ENCODE results near the gene COL7A1.
A peak's percentile ranks its signal among the peaks of the same experiment; 100 is the strongest.

COL7A1 gene

DNA sequence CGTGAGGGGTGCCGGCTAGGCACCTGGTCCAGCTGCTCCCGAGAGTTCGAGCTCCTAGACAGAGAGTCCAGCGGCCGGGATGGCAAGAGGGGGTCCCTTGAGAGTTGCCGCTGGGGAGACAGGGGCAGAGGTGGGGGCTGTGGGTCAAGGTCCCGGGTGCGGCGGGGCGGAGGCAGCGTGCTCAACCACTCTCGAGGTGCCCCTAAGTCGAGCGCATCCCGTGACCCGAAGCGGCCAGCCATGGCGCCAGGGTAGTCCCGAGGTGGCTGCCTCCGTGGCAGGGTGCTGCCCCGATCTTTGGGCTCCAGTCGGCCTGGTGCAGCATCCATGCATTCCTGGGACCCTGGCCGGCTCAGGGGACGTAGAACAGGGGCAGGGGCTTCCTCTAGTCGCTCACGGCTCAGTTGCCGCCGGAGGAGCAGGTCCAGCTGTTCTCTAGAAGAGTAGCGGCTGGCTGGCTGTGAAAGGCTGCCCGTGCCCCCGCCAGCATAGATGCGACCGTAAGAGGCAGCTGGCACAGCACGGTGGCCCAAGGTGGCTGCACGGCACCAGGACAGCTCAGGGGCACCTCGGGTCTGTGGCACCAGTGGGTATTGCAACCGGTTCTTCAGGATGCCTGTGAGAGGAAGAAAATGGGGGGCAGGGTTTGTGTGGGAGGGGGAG lies 44.9 kb upstream of the COL7A1 start:
- DNase-seq (no peak), ATAC-seq (ENCODE audit: insufficient read depth, low read depth) (no peak)
- H3K79me2 ChIP-seq (ENCODE audit: insufficient read depth, low read length): no peaks in the 10 kb centered on the region
- H2AFZ ChIP-seq (ENCODE audit: low read depth, low read length): no peak overlapping the region
- no peak overlapping the region for H3K9ac ChIP-seq (ENCODE audit: low read depth, low read length)
- H3K9me3 ChIP-seq (ENCODE audit: insufficient read depth, low read length, severe bottlenecking): no peaks in the 10 kb centered on the region
- no peaks in the 10 kb centered on the region for H4K20me1 ChIP-seq (ENCODE audit: insufficient read depth, low read length)
- H3K4me2 ChIP-seq (ENCODE audit: insufficient read depth, low read length): no peak overlapping the region
- TF ChIP-seq, protein P1, sequence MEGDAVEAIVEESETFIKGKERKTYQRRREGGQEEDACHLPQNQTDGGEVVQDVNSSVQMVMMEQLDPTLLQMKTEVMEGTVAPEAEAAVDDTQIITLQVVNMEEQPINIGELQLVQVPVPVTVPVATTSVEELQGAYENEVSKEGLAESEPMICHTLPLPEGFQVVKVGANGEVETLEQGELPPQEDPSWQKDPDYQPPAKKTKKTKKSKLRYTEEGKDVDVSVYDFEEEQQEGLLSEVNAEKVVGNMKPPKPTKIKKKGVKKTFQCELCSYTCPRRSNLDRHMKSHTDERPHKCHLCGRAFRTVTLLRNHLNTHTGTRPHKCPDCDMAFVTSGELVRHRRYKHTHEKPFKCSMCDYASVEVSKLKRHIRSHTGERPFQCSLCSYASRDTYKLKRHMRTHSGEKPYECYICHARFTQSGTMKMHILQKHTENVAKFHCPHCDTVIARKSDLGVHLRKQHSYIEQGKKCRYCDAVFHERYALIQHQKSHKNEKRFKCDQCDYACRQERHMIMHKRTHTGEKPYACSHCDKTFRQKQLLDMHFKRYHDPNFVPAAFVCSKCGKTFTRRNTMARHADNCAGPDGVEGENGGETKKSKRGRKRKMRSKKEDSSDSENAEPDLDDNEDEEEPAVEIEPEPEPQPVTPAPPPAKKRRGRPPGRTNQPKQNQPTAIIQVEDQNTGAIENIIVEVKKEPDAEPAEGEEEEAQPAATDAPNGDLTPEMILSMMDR (IDR thresholded peaks at IDR 0.05; ENCODE audit: borderline replicate concordance, extremely low read depth, low read length, poor library complexity, severe bottlenecking): no peak
- no peak for TF ChIP-seq EZH2 (IDR thresholded peaks at IDR 0.05; ENCODE audit: borderline replicate concordance, low read depth, low read length, severe bottlenecking)
- no peak overlapping the region for H3K27ac ChIP-seq (ENCODE audit: low read length)
- H3K4me1 ChIP-seq (ENCODE audit: insufficient read depth, low read length): peaks cover 11% of the 10 kb centered on the region
- no peaks in the 10 kb centered on the region for H3K27me3 ChIP-seq (ENCODE audit: insufficient read depth, low read length, poor library complexity)
- no peak overlapping the region for H3K4me3 ChIP-seq (ENCODE audit: low read depth in 1 of 2, low read length in 2 of 2)
- H3K36me3 ChIP-seq (ENCODE audit: insufficient read depth, low read length): 0 out of 2 replicates have a peak, but pooled peaks cover 2% of the 10 kb centered on the region

DNA sequence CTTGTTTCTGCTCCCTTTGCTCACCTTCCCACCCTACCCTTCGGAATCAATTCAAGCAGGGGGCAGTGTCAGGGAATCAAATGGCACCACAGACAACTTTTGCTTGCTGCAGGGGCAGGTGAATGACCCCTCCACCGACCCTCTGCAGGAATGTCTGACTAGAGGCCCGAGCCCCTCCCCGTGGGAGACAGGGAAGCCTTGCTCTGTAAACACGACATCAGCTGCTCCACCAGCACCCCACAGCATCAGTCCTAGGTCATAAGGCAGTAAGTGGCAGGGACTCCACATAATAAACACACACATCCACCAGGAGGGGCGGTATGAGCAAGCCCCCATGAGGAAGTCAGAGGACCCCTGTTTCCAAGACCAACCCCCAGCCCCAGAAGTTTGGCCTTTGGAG lies 42.2 kb upstream of the COL7A1 start:
- H2AFZ ChIP-seq (ENCODE audit: low read depth, low read length): no peak overlapping the region
- H3K9ac ChIP-seq (ENCODE audit: low read depth, low read length): no peak overlapping the region
- peaks cover 17% of the 10 kb centered on the region for H3K36me3 ChIP-seq (ENCODE audit: insufficient read depth, low read length)
- ATAC-seq (ENCODE audit: insufficient read depth, low read depth): no peak
- H3K27ac ChIP-seq (ENCODE audit: low read length): no peak overlapping the region
- H4K20me1 ChIP-seq (ENCODE audit: insufficient read depth, low read length): peaks cover 13% of the 10 kb centered on the region; the same call in 1 of the 2 replicates
- peaks cover 9% of the 10 kb centered on the region; the same call in 1 of the 2 replicates for H3K79me2 ChIP-seq (ENCODE audit: insufficient read depth, low read length)
- H3K4me3 ChIP-seq (ENCODE audit: low read depth in 1 of 2, low read length in 2 of 2): no peak overlapping the region
- TF ChIP-seq, protein P1 (IDR thresholded peaks at IDR 0.05; ENCODE audit: borderline replicate concordance, extremely low read depth, low read length, poor library complexity, severe bottlenecking): no peak
- no peak for TF ChIP-seq EZH2 (IDR thresholded peaks at IDR 0.05; ENCODE audit: borderline replicate concordance, low read depth, low read length, severe bottlenecking)
- H3K4me1 ChIP-seq (ENCODE audit: insufficient read depth, low read length): peaks cover 27% of the 10 kb centered on the region
- DNase-seq: no peak
- no peaks in the 10 kb centered on the region for H3K27me3 ChIP-seq (ENCODE audit: insufficient read depth, low read length, poor library complexity)
- H3K9me3 ChIP-seq (ENCODE audit: insufficient read depth, low read length, severe bottlenecking): no peaks in the 10 kb centered on the region
- H3K4me2 ChIP-seq (ENCODE audit: insufficient read depth, low read length): no peak overlapping the region

DNA sequence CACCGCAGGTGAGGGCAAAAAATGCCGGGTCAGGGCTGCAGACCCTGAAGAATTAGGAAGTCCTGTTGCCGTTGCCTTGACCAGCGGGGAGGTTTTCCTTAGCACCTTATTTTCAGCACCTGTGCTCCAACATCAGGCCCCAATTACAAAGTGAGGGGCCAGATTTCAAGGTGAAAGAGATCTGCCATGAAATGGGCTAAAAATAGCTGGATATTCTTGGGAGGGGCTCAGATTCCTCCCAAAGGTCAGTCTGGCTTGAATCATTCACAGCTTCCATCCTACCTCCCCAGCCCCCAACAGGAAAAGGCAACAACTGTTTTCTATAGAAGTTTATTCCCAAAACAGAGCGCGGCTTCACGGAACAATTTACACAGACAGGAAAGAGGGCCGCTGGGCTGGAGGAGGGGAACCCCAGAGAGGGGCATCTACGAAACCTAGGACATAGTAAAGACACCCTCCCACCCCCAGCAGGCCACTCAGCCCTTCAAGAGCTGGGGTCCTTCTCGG lies 41.1 kb upstream of the COL7A1 start:
- Histone ChIP-seq H3K79me2 (ENCODE audit: insufficient read depth, low read length) (peaks cover 9% of the 10 kb centered on the region; the same call in 1 of the 2 replicates), H3K4me1 (ENCODE audit: insufficient read depth, low read length) (peaks cover 27% of the 10 kb centered on the region), H3K9ac (ENCODE audit: low read depth, low read length) (peak overlapping the region; percentile 72), H3K27ac (ENCODE audit: low read length) (peak overlapping the region; percentile 83), H4K20me1 (ENCODE audit: insufficient read depth, low read length) (peaks cover 16% of the 10 kb centered on the region; the same call in 1 of the 2 replicates), H2AFZ (ENCODE audit: low read depth, low read length) (peak overlapping the region; percentile 95), H3K4me3 (ENCODE audit: low read depth in 1 of 2, low read length in 2 of 2) (peak overlapping the region; percentile 62 to 92), H3K27me3 (ENCODE audit: insufficient read depth, low read length, poor library complexity) (no peaks in the 10 kb centered on the region), H3K4me2 (ENCODE audit: insufficient read depth, low read length) (peak overlapping the region; percentile 99), H3K9me3 (ENCODE audit: insufficient read depth, low read length, severe bottlenecking) (no peaks in the 10 kb centered on the region), H3K36me3 (ENCODE audit: insufficient read depth, low read length) (peaks cover 27% of the 10 kb centered on the region)
- no peak for TF ChIP-seq EZH2 (IDR thresholded peaks at IDR 0.05; ENCODE audit: borderline replicate concordance, low read depth, low read length, severe bottlenecking)
- TF ChIP-seq, protein P1 (IDR thresholded peaks at IDR 0.05; ENCODE audit: borderline replicate concordance, extremely low read depth, low read length, poor library complexity, severe bottlenecking): no peak
- no peak for ATAC-seq (ENCODE audit: insufficient read depth, low read depth)
- no peak for DNase-seq
